ENCODE measurements around the gene ANKMY2.

Gene ANKMY2

GRCh38 chr7:16657656-16658279 is 12.2 kb upstream of the ANKMY2 start:
- Histone ChIP-seq H3K4me3 (ENCODE audit: low read depth, low read length) (no peak overlapping the region), H3K79me2 (ENCODE audit: control insufficient read depth, insufficient read depth, low read length, unreplicated experiment) (peaks cover 63% of the 10 kb centered on the region), H3K27me3 (ENCODE audit: insufficient read depth, low read length) (no peaks in the 10 kb centered on the region), H3K4me1 (ENCODE audit: control insufficient read depth, insufficient read depth, low read length, unreplicated experiment) (peaks cover 19% of the 10 kb centered on the region), H3K27ac (ENCODE audit: low read depth, low read length) (peak overlapping the region; percentile 61), H3K36me3 (ENCODE audit: insufficient read depth, low read length) (no peaks in the 10 kb centered on the region; the same call in 1 of the 2 replicates), H2AFZ (ENCODE audit: low read length, unreplicated experiment) (no peak overlapping the region)

- Histone ChIP-seq H3K4me1 (ENCODE audit: control insufficient read depth, insufficient read depth, low read length, unreplicated experiment) (peaks cover 15% of the 10 kb centered on the region), H3K79me2 (ENCODE audit: control insufficient read depth, insufficient read depth, low read length, unreplicated experiment) (peaks cover 66% of the 10 kb centered on the region), H2AFZ (ENCODE audit: low read length, unreplicated experiment) (no peak overlapping the region), H3K27ac (ENCODE audit: low read depth, low read length) (no peak overlapping the region), H3K4me3 (ENCODE audit: low read depth, low read length) (no peak overlapping the region), H3K36me3 (ENCODE audit: insufficient read depth, low read length) (no peaks in the 10 kb centered on the region; the same call in 1 of the 2 replicates), H3K27me3 (ENCODE audit: insufficient read depth, low read length) (no peaks in the 10 kb centered on the region)
These were observed 10.6 kb upstream of the ANKMY2 start for GRCh38 chr7:16656141-16656540.

GRCh38 chr7:16655394-16655793 is 9.8 kb upstream of the ANKMY2 start:
- peaks cover 68% of the 10 kb centered on the region for H3K79me2 ChIP-seq (ENCODE audit: control insufficient read depth, insufficient read depth, low read length, unreplicated experiment)
- no peak overlapping the region for H3K27ac ChIP-seq (ENCODE audit: low read depth, low read length)
- no peak overlapping the region for H2AFZ ChIP-seq (ENCODE audit: low read length, unreplicated experiment)
- H3K4me3 ChIP-seq (ENCODE audit: low read depth, low read length) = no peak overlapping the region
- H3K4me1 ChIP-seq (ENCODE audit: control insufficient read depth, insufficient read depth, low read length, unreplicated experiment) = peaks cover 11% of the 10 kb centered on the region
- no peaks in the 10 kb centered on the region; the same call in 1 of the 2 replicates for H3K36me3 ChIP-seq (ENCODE audit: insufficient read depth, low read length)
- no peaks in the 10 kb centered on the region for H3K27me3 ChIP-seq (ENCODE audit: insufficient read depth, low read length)

GRCh38 chr7:16652888-16653287 is 7.3 kb upstream of the ANKMY2 start:
- Histone ChIP-seq H3K4me1 (ENCODE audit: control insufficient read depth, insufficient read depth, low read length, unreplicated experiment) (peaks cover 33% of the 10 kb centered on the region), H3K79me2 (ENCODE audit: control insufficient read depth, insufficient read depth, low read length, unreplicated experiment) (peaks cover 88% of the 10 kb centered on the region), H2AFZ (ENCODE audit: low read length, unreplicated experiment) (no peak overlapping the region), H3K27ac (ENCODE audit: low read depth, low read length) (no peak overlapping the region), H3K4me3 (ENCODE audit: low read depth, low read length) (no peak overlapping the region), H3K27me3 (ENCODE audit: insufficient read depth, low read length) (no peaks in the 10 kb centered on the region), H3K36me3 (ENCODE audit: insufficient read depth, low read length) (no peaks in the 10 kb centered on the region; the same call in 1 of the 2 replicates)

- Histone ChIP-seq H3K4me3 (ENCODE audit: low read depth, low read length) (no peak overlapping the region), H3K36me3 (ENCODE audit: insufficient read depth, low read length) (no peaks in the 10 kb centered on the region; the same call in 1 of the 2 replicates), H3K27ac (ENCODE audit: low read depth, low read length) (no peak overlapping the region), H3K4me1 (ENCODE audit: control insufficient read depth, insufficient read depth, low read length, unreplicated experiment) (peaks cover 33% of the 10 kb centered on the region), H3K79me2 (ENCODE audit: control insufficient read depth, insufficient read depth, low read length, unreplicated experiment) (peaks cover 88% of the 10 kb centered on the region), H2AFZ (ENCODE audit: low read length, unreplicated experiment) (no peak overlapping the region), H3K27me3 (ENCODE audit: insufficient read depth, low read length) (no peaks in the 10 kb centered on the region)
These were observed 6.7 kb upstream of the ANKMY2 start for GRCh38 chr7:16652240-16652583.

- Histone ChIP-seq H3K79me2 (ENCODE audit: control insufficient read depth, insufficient read depth, low read length, unreplicated experiment) (peaks cover 88% of the 10 kb centered on the region), H3K27me3 (ENCODE audit: insufficient read depth, low read length) (no peaks in the 10 kb centered on the region), H3K4me3 (ENCODE audit: low read depth, low read length) (no peak overlapping the region), H3K36me3 (ENCODE audit: insufficient read depth, low read length) (no peaks in the 10 kb centered on the region; the same call in 1 of the 2 replicates), H3K4me1 (ENCODE audit: control insufficient read depth, insufficient read depth, low read length, unreplicated experiment) (peaks cover 35% of the 10 kb centered on the region), H3K27ac (ENCODE audit: low read depth, low read length) (no peak overlapping the region), H2AFZ (ENCODE audit: low read length, unreplicated experiment) (no peak overlapping the region)
These were observed 6.1 kb upstream of the ANKMY2 start for GRCh38 chr7:16651396-16652239.

GRCh38 chr7:16650266-16650665 is 4.7 kb upstream of the ANKMY2 start:
- H3K4me3 ChIP-seq (ENCODE audit: low read depth, low read length) = no peak overlapping the region
- peaks cover 35% of the 10 kb centered on the region for H3K4me1 ChIP-seq (ENCODE audit: control insufficient read depth, insufficient read depth, low read length, unreplicated experiment)
- no peak overlapping the region for H2AFZ ChIP-seq (ENCODE audit: low read length, unreplicated experiment)
- no peaks in the 10 kb centered on the region for H3K36me3 ChIP-seq (ENCODE audit: insufficient read depth, low read length)
- H3K79me2 ChIP-seq (ENCODE audit: control insufficient read depth, insufficient read depth, low read length, unreplicated experiment) = peaks cover 79% of the 10 kb centered on the region
- no peaks in the 10 kb centered on the region for H3K27me3 ChIP-seq (ENCODE audit: insufficient read depth, low read length)
- no peak overlapping the region for H3K27ac ChIP-seq (ENCODE audit: low read depth, low read length)

GRCh38 chr7:16649196-16649595 is 3.6 kb upstream of the ANKMY2 start:
- H3K4me3 ChIP-seq (ENCODE audit: low read depth, low read length) = no peak overlapping the region

GRCh38 chr7:16648551-16648950 is 3.0 kb upstream of the ANKMY2 start:
- Histone ChIP-seq H3K4me3 (ENCODE audit: low read depth, low read length) (no peak overlapping the region; the same call in 1 of the 2 replicates), H3K27me3 (ENCODE audit: insufficient read depth, low read length) (no peaks in the 10 kb centered on the region), H3K79me2 (ENCODE audit: control insufficient read depth, insufficient read depth, low read length, unreplicated experiment) (peaks cover 81% of the 10 kb centered on the region), H3K27ac (ENCODE audit: low read depth, low read length) (no peak overlapping the region), H3K36me3 (ENCODE audit: insufficient read depth, low read length) (no peaks in the 10 kb centered on the region), H3K4me1 (ENCODE audit: control insufficient read depth, insufficient read depth, low read length, unreplicated experiment) (peaks cover 39% of the 10 kb centered on the region), H2AFZ (ENCODE audit: low read length, unreplicated experiment) (no peak overlapping the region)

More at GRCh38 chr7:16649196-16649595, 3.6 kb upstream of the ANKMY2 start:
- Histone ChIP-seq H3K27ac (ENCODE audit: low read depth, low read length) (no peak overlapping the region), H3K4me1 (ENCODE audit: control insufficient read depth, insufficient read depth, low read length, unreplicated experiment) (peaks cover 35% of the 10 kb centered on the region), H2AFZ (ENCODE audit: low read length, unreplicated experiment) (no peak overlapping the region), H3K27me3 (ENCODE audit: insufficient read depth, low read length) (no peaks in the 10 kb centered on the region), H3K36me3 (ENCODE audit: insufficient read depth, low read length) (no peaks in the 10 kb centered on the region), H3K79me2 (ENCODE audit: control insufficient read depth, insufficient read depth, low read length, unreplicated experiment) (peaks cover 76% of the 10 kb centered on the region)

- peaks cover 81% of the 10 kb centered on the region for H3K79me2 ChIP-seq (ENCODE audit: control insufficient read depth, insufficient read depth, low read length, unreplicated experiment)
- no peak overlapping the region for H3K27ac ChIP-seq (ENCODE audit: low read depth, low read length)
- H3K4me1 ChIP-seq (ENCODE audit: control insufficient read depth, insufficient read depth, low read length, unreplicated experiment) = peaks cover 47% of the 10 kb centered on the region
- no peak overlapping the region for H2AFZ ChIP-seq (ENCODE audit: low read length, unreplicated experiment)
- no peaks in the 10 kb centered on the region for H3K27me3 ChIP-seq (ENCODE audit: insufficient read depth, low read length)
- peak overlapping the region; percentile 98 for H3K4me3 ChIP-seq (ENCODE audit: low read depth, low read length)
- no peaks in the 10 kb centered on the region for H3K36me3 ChIP-seq (ENCODE audit: insufficient read depth, low read length)
These were observed 1.9 kb upstream of the ANKMY2 start for GRCh38 chr7:16647435-16647960.

All from ACC112 (cell line).